Astrocyte (in vitro differentiated cells and primary cell): ENCODE data around the gene CCDC178. TPM values are rescaled to one million over a fixed set of nuclear protein-coding genes. Genes with fewer than 3 reads are reported as not detected.

Experiments used
- total RNA-seq: library from RNA; stranded (reverse); gene quantifications from 2 replicates; pipeline ENCODE4 v1.2.1, GENCODE V29; 2021

Gene CCDC178
- total RNA-seq, 1 donor from 2014 or later, result 0.30 TPM

Other genes with a start within 250 kb of the CCDC178 start
- 6.4 and 8.2 TPM in 2 replicates for gene ASXL3, start 137.5 kb upstream of the CCDC178 start, total RNA-seq